Keratinocyte (primary cell): ENCODE data around the gene TMEM132C. TPM values are rescaled to one million over a fixed set of nuclear protein-coding genes. Genes with fewer than 3 reads are reported as not detected.

Experiments
- DNase-seq: peaks from one replicate; pipeline ENCODE4 v3.0.0-alpha.2; 2011; ENCODE audit warnings: low read depth, missing footprints, low spot score
- FAIRE-seq: peaks from 2 replicates; lab custom pipeline; 2011; peaks lifted over from hg19 to GRCh38; lab: Jason Lieb, UNC
- H2AFZ ChIP-seq: 2 replicates; pipeline ENCODE4 v1.6.0; 2012; ENCODE audit warnings: low read length, control low read depth, inconsistent platforms; ENCODE audit not compliant: control insufficient read depth
- H3K27ac ChIP-seq: 2 replicates; pipeline ENCODE4 v1.5.1; 2011; ENCODE audit warnings: low read length; ENCODE audit not compliant: control insufficient read depth, insufficient read depth
- H3K27me3 ChIP-seq: 3 replicates; pipeline ENCODE4 v1.6.0; 2011; ENCODE audit warnings: low read length; ENCODE audit not compliant: control insufficient read depth, insufficient read depth; ENCODE audit errors: extremely low read depth
- H3K36me3 ChIP-seq, 2 experiments: 2 replicates in 1 of 2; 3 replicates in 1 of 2; pipeline ENCODE4 v1.5.1; 2011; ENCODE audit warnings: low read length in 2 of 2, mild to moderate bottlenecking in 1 of 2; ENCODE audit not compliant: control insufficient read depth in 2 of 2, insufficient read depth in 2 of 2; ENCODE audit errors: extremely low read depth in 1 of 2
- H3K4me1 ChIP-seq: 3 replicates; pipeline ENCODE4 v1.5.1; 2011; ENCODE audit warnings: low read length; ENCODE audit not compliant: control insufficient read depth, insufficient read depth; ENCODE audit errors: extremely low read depth
- H3K4me2 ChIP-seq: 3 replicates; pipeline ENCODE4 v1.6.0; 2011; ENCODE audit warnings: low read depth, low read length; ENCODE audit not compliant: control insufficient read depth, insufficient read depth; ENCODE audit errors: extremely low read depth
- H3K4me3 ChIP-seq, 3 experiments: fragments of 200-600 bp in 1 of 3; sonication (generic) in 1 of 3; 2 replicates in 2 of 3; 3 replicates in 1 of 3; pipeline ENCODE4 v1.5.1; 2011 to 2016; ENCODE audit warnings: low read length in 3 of 3, mild to moderate bottlenecking in 3 of 3, control low read depth in 2 of 3, inconsistent platforms in 1 of 3, low read depth in 1 of 3, mixed read lengths in 1 of 3, mixed run types in 1 of 3, moderate library complexity in 1 of 3; ENCODE audit not compliant: control insufficient read depth in 2 of 3, insufficient read depth in 2 of 3; ENCODE audit errors: extremely low read depth in 1 of 3
- H3K79me2 ChIP-seq: 2 replicates; pipeline ENCODE4 v1.6.0; 2012; ENCODE audit warnings: low read length; ENCODE audit not compliant: control insufficient read depth, insufficient read depth
- H3K9ac ChIP-seq: 3 replicates; pipeline ENCODE4 v1.6.0; 2011; ENCODE audit warnings: low read length; ENCODE audit not compliant: control insufficient read depth, insufficient read depth; ENCODE audit errors: extremely low read depth
- H3K9me1 ChIP-seq: 3 replicates; pipeline ENCODE4 v1.6.0; 2011; ENCODE audit warnings: low read length; ENCODE audit not compliant: control insufficient read depth, insufficient read depth; ENCODE audit errors: extremely low read depth
- H3K9me3 ChIP-seq: 2 replicates; pipeline ENCODE4 v1.5.1; 2012; ENCODE audit warnings: low read depth, low read length; ENCODE audit not compliant: control insufficient read depth
- H4K20me1 ChIP-seq: 3 replicates; pipeline ENCODE4 v1.6.0; 2011; ENCODE audit warnings: low read length; ENCODE audit not compliant: control insufficient read depth, insufficient read depth; ENCODE audit errors: extremely low read depth
- EZH2 ChIP-seq: IDR thresholded peaks from one replicate; pipeline ENCODE4 v1.6.1; 2012; ENCODE audit warnings: inconsistent platforms, mild to moderate bottlenecking, low read length, moderate library complexity
- dilution Hi-C: fragments of 300-500 bp; cut with MboI; formaldehyde crosslinking; loops from one replicate; pipeline ENCODE4 v1.7.0; 2020; ENCODE audit warnings: low sequenced_read_pairs; ENCODE audit not compliant: extremely low pct_ligation_motif_present
- polyA plus RNA-seq, 5 experiments: library from polyadenylated mRNA; depleted of rRNA in 3 of 5; stranded (reverse) in 3 of 5; stranded (forward) in 1 of 5; unstranded in 1 of 5; fragments of >200 nt; gene quantifications; 1 replicate in 1 of 5; 2 replicates in 3 of 5; 3 replicates in 1 of 5; pipeline versions ENCODE4 v1.2.1 to v1.2.3, GENCODE V29; 2011 to 2012; ENCODE audit warnings: missing spikeins in 2 of 5, low read depth in 1 of 5, low replicate concordance in 1 of 5
- TF ChIP-seq, protein P1 (sequence below), 3 experiments: IDR thresholded peaks in 1 of 3; conservative IDR thresholded peaks in 1 of 3; optimal IDR thresholded peaks in 1 of 3; 2 replicates in 2 of 3; 3 replicates in 1 of 3; pipeline versions ENCODE3 to v1.5.1; 2011; ENCODE audit warnings: low read length in 3 of 3, mild to moderate bottlenecking in 3 of 3, moderate library complexity in 2 of 3, control low read depth in 1 of 3, inconsistent platforms in 1 of 3; ENCODE audit not compliant: insufficient read depth in 2 of 3; ENCODE audit errors: extremely low read depth in 1 of 3

TMEM132C gene
- polyA plus RNA-seq, 1 donor (not counting 4 experiments of a cell fraction or from before 2014, with no cell fraction given): not detected

DNA sequence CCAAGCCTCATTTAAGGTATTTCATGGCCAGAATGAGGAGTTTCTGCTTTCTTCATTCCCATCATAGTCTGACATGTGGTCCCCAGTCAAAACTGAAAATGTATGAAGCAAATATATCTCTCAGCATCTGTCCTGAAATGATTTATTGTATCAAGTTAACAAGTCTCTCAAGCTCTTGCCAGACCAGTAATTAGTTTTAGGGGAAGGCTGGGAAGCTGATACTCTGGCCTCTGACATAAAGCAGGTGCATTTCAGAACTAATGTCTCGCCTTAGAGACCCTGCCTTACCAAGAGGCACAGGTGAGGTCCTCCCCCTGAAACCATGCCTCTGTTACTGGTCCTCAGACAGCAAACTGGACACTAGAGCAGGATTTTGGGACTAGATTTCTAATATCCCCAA is 290.3 kb downstream of the TMEM132C start:
- no peaks in the 10 kb centered on the region for H3K79me2 ChIP-seq
- H3K9ac ChIP-seq: no peak overlapping the region
- no peaks in the 10 kb centered on the region for H3K36me3 ChIP-seq
- no peak overlapping the region for H3K4me3 ChIP-seq
- H3K27me3 ChIP-seq: no peaks in the 10 kb centered on the region
- no peaks in the 10 kb centered on the region for H4K20me1 ChIP-seq
- H2AFZ ChIP-seq: no peak overlapping the region
- H3K4me2 ChIP-seq: no peak overlapping the region
- peaks cover 4% of the 10 kb centered on the region for H3K9me3 ChIP-seq
- H3K9me1 ChIP-seq: no peaks in the 10 kb centered on the region
- H3K27ac ChIP-seq: no peak overlapping the region
- FAIRE-seq (no peak), DNase-seq (no peak)
- no peak for TF ChIP-seq EZH2
- TF ChIP-seq, protein P1, sequence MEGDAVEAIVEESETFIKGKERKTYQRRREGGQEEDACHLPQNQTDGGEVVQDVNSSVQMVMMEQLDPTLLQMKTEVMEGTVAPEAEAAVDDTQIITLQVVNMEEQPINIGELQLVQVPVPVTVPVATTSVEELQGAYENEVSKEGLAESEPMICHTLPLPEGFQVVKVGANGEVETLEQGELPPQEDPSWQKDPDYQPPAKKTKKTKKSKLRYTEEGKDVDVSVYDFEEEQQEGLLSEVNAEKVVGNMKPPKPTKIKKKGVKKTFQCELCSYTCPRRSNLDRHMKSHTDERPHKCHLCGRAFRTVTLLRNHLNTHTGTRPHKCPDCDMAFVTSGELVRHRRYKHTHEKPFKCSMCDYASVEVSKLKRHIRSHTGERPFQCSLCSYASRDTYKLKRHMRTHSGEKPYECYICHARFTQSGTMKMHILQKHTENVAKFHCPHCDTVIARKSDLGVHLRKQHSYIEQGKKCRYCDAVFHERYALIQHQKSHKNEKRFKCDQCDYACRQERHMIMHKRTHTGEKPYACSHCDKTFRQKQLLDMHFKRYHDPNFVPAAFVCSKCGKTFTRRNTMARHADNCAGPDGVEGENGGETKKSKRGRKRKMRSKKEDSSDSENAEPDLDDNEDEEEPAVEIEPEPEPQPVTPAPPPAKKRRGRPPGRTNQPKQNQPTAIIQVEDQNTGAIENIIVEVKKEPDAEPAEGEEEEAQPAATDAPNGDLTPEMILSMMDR (optimal IDR thresholded peaks at IDR 0.05 in 1 of 3, IDR thresholded peaks at IDR 0.05 in 1 of 3, conservative IDR thresholded peaks at IDR 0.05 in 1 of 3; ENCODE audit: extremely low read depth in 1 of 3, insufficient read depth in 2 of 3, low read length in 3 of 3): no peak
- dilution Hi-C loops: no loop called here
- no peaks in the 10 kb centered on the region for H3K4me1 ChIP-seq

DNA sequence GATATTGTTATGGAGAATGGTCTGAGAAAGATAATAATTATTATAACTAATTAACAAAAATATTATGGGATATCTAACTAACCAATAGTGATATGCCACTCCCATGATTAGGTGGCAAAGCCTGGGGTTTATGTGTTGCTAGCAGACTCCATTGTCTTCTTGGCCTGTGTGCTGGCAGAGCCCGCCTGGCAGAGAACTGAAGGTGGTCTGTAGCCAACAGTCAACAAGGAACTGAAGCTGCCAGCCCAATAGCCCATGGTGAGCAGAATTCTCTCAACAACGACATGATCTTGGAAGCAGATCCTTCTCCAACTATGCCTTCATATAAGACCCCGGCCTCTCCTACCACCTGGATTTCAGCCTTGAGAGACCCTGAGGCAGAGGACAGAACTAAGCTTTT is 298.0 kb downstream of the TMEM132C start:
- H3K9ac ChIP-seq: no peak overlapping the region

More for the DNA sequence above, 298.0 kb downstream of the TMEM132C start:
- no peak overlapping the region for H3K27ac ChIP-seq
- no peaks in the 10 kb centered on the region for H3K9me1 ChIP-seq
- H3K79me2 ChIP-seq: no peaks in the 10 kb centered on the region
- no peaks in the 10 kb centered on the region for H3K27me3 ChIP-seq
- no peak for FAIRE-seq
- DNase-seq: no peak
- TF ChIP-seq EZH2: no peak
- TF ChIP-seq, protein P1 (optimal IDR thresholded peaks at IDR 0.05 in 1 of 3, IDR thresholded peaks at IDR 0.05 in 1 of 3, conservative IDR thresholded peaks at IDR 0.05 in 1 of 3; ENCODE audit: extremely low read depth in 1 of 3, insufficient read depth in 2 of 3, low read length in 3 of 3): no peak
- no peaks in the 10 kb centered on the region for H3K36me3 ChIP-seq
- H3K4me3 ChIP-seq: no peak overlapping the region
- no peak overlapping the region for H2AFZ ChIP-seq
- H3K9me3 ChIP-seq: peaks cover 3% of the 10 kb centered on the region
- dilution Hi-C loops: no loop called here
- H3K4me1 ChIP-seq: no peaks in the 10 kb centered on the region
- no peaks in the 10 kb centered on the region for H4K20me1 ChIP-seq
- H3K4me2 ChIP-seq: no peak overlapping the region
